Subcutaneous adipose tissue (tissue), 4 donors: Measurements from ENCODE around the gene KCNA10. TPM values are rescaled to one million over a fixed set of nuclear protein-coding genes. Genes with fewer than 3 reads are reported as not detected.

ENCODE experiments used
- total RNA-seq, 4 donors: library from RNA; depleted of rRNA; stranded (reverse); fragments of >200 nt; gene quantifications; one replicate each; pipeline ENCODE4 v1.1.0, GENCODE V29; 2016

KCNA10 gene
- total RNA-seq, 4 donors from 2014 or later, result not detected

Other genes with a start within 250 kb of the KCNA10 start
- 10 to 100 TPM; 24.1 to 42.4 (median 31.4) TPM for gene RBM15, start 179.8 kb downstream of the KCNA10 start, total RNA-seq
- gene SLC16A4, start 128.1 kb downstream of the KCNA10 start, total RNA-seq, result 1 to 10 TPM; 1.9 to 7.3 (median 4.1) TPM
- gene LAMTOR5, start 111.5 kb downstream of the KCNA10 start, total RNA-seq, result 100 to 1,000 TPM in 3 of 4 donors, 10 to 100 TPM in 1; 69.5 to 175 (median 123) TPM
- 10 to 100 TPM in 1 of 4 donors, 1 to 10 TPM in 1, not detected in 2; 3.6 to 25.8 TPM for gene PROK1, start 68.0 kb downstream of the KCNA10 start, total RNA-seq
- gene KCNA2, start 87.2 kb upstream of the KCNA10 start, total RNA-seq, result 1 to 10 TPM; 1.7 to 6.8 (median 4.4) TPM
- gene KCNA3, start 155.8 kb upstream of the KCNA10 start, total RNA-seq, result 1 to 10 TPM in 2 of 4 donors, under 1 TPM in 2; 0.38 to 2.2 (median 1.4) TPM